HG03175 (cell line): Measurements from ENCODE around the gene USE1.
"Not testable (repeated sequence)": the region's sequence is repeated elsewhere in the genome, so short reads cannot be mapped to it uniquely, and the experiment has no call there.

Source experiments
- ATAC-seq: cut with Tn5 transposase; IDR thresholded peaks from one replicate; pipeline ENCODE4 v1.9.1; 2021; ENCODE audit warnings: mild to moderate bottlenecking, moderate library complexity; ENCODE audit not compliant: unreplicated experiment

The USE1 gene

GRCh38 chr19:17215127-17215971, at the start of gene USE1:
Gene USE1 (plus strand): TSS chr19:17215357. CDS start chr19:17215406, 49 bp downstream.
- peak; percentile 79 for ATAC-seq

- ATAC-seq: no peak
Measured at GRCh38 chr19:17165715-17166114, 49.4 kb upstream of the USE1 start.

GRCh38 chr19:17170538-17171297, 44.4 kb upstream of the USE1 start:
- ATAC-seq: no peak

- ATAC-seq: no peak
Measured at GRCh38 chr19:17171874-17172273, 43.3 kb upstream of the USE1 start.

- ATAC-seq: no peak
Measured at GRCh38 chr19:17172624-17173345, 42.4 kb upstream of the USE1 start.

GRCh38 chr19:17178291-17178690, 36.9 kb upstream of the USE1 start:
- ATAC-seq: no peak

- ATAC-seq: no peak
Measured at GRCh38 chr19:17180997-17181702, 34.0 kb upstream of the USE1 start.

GRCh38 chr19:17183271-17183761, 31.8 kb upstream of the USE1 start:
- ATAC-seq: no peak

- no peak for ATAC-seq
Measured at GRCh38 chr19:17183858-17184321, 31.3 kb upstream of the USE1 start.

GRCh38 chr19:17184371-17184841, 30.8 kb upstream of the USE1 start:
- ATAC-seq: no peak

- ATAC-seq: no peak
Measured at GRCh38 chr19:17185590-17185989, 29.6 kb upstream of the USE1 start.

- ATAC-seq: not testable (repeated sequence)
Measured at GRCh38 chr19:17191736-17192135, 23.4 kb upstream of the USE1 start.

GRCh38 chr19:17192751-17193150, 22.4 kb upstream of the USE1 start:
- no peak for ATAC-seq

- no peak for ATAC-seq
Measured at GRCh38 chr19:17194608-17195007, 20.5 kb upstream of the USE1 start.

GRCh38 chr19:17195106-17195505, 20.1 kb upstream of the USE1 start:
- no peak for ATAC-seq

- no peak for ATAC-seq
Measured at GRCh38 chr19:17196610-17197009, 18.5 kb upstream of the USE1 start.

- no peak for ATAC-seq
Measured at GRCh38 chr19:17197666-17198065, 17.5 kb upstream of the USE1 start.

GRCh38 chr19:17200408-17201079, 14.6 kb upstream of the USE1 start:
- no peak for ATAC-seq

- ATAC-seq: no peak
Measured at GRCh38 chr19:17202249-17202648, 12.9 kb upstream of the USE1 start.

GRCh38 chr19:17202713-17203112, 12.4 kb upstream of the USE1 start:
- no peak for ATAC-seq
